Liver (tissue), 9 donors: ENCODE results near the gene COQ9. TPM values are rescaled to one million over a fixed set of nuclear protein-coding genes. Genes with fewer than 3 reads are reported as not detected.
"Not testable (repeated sequence)": the region's sequence is repeated elsewhere in the genome, so short reads cannot be mapped to it uniquely, and the experiment has no call there.

ENCODE experiments used
- DNase-seq: peaks from one replicate; pipeline ENCODE4 v3.0.0-alpha.2; 2017; ENCODE audit warnings: low spot score
- H3K27ac ChIP-seq, 2 donors: one replicate each; pipeline ENCODE4 v1.7.0; 2013; ENCODE audit warnings: inconsistent platforms in 2 of 2, low read length in 2 of 2, control low read depth in 1 of 2, low read depth in 1 of 2, mild to moderate bottlenecking in 1 of 2
- H3K27me3 ChIP-seq, 4 donors: one replicate each; pipeline versions ENCODE4 v1.6.1 to v1.7.0; 2013; ENCODE audit warnings: low read length in 3 of 4, inconsistent platforms in 1 of 4, mild to moderate bottlenecking in 1 of 4, moderate library complexity in 1 of 4; ENCODE audit not compliant: control insufficient read depth in 4 of 4, insufficient read depth in 4 of 4
- H3K36me3 ChIP-seq, 4 donors: one replicate each; pipeline versions ENCODE4 v1.6.1 to v1.7.0; 2013; ENCODE audit warnings: low read length in 3 of 4, mild to moderate bottlenecking in 3 of 4, low read depth in 1 of 4, moderate library complexity in 1 of 4; ENCODE audit not compliant: control insufficient read depth in 4 of 4, insufficient read depth in 3 of 4
- H3K4me1 ChIP-seq, 4 donors: one replicate each; pipeline versions ENCODE4 v1.6.1 to v1.7.0; 2013; ENCODE audit warnings: low read length in 3 of 4, mild to moderate bottlenecking in 3 of 4, moderate library complexity in 1 of 4; ENCODE audit not compliant: control insufficient read depth in 4 of 4, insufficient read depth in 4 of 4
- H3K4me3 ChIP-seq, 3 donors: one replicate each; pipeline versions ENCODE4 v1.6.1 to v1.7.0; 2013; ENCODE audit warnings: low read length in 3 of 3, control low read depth in 1 of 3, low read depth in 1 of 3, mild to moderate bottlenecking in 1 of 3
- H3K9ac ChIP-seq, 2 donors: one replicate each; pipeline ENCODE4 v1.7.0; 2013; ENCODE audit warnings: low read length in 2 of 2, mild to moderate bottlenecking in 2 of 2, moderate library complexity in 2 of 2, control low read depth in 1 of 2, low read depth in 1 of 2
- H3K9me3 ChIP-seq, 4 donors: one replicate each; pipeline versions ENCODE4 v1.6.1 to v1.7.0; 2013; ENCODE audit warnings: low read length in 3 of 4; ENCODE audit not compliant: control insufficient read depth in 4 of 4
- ATF3 ChIP-seq: IDR thresholded peaks from 2 replicates; pipeline ENCODE4 v1.6.1; 2016; ENCODE audit warnings: antibody characterized with exemption
- EGR1 ChIP-seq, 2 donors: IDR thresholded peaks; 2 replicates each; pipeline ENCODE4 v1.6.1; 2016 to 2018; ENCODE audit warnings: antibody characterized with exemption in 2 of 2, low read depth in 2 of 2
- FOXA1 ChIP-seq: IDR thresholded peaks from 2 replicates; pipeline ENCODE4 v1.6.1; 2016; ENCODE audit warnings: antibody characterized with exemption
- FOXA2 ChIP-seq: IDR thresholded peaks from 2 replicates; pipeline ENCODE4 v1.6.1; 2016; ENCODE audit warnings: antibody characterized with exemption
- GABPA ChIP-seq, 2 donors: IDR thresholded peaks in 1 of 2; conservative IDR thresholded peaks in 1 of 2; 2 replicates each; pipeline ENCODE4 v1.6.1; 2016; ENCODE audit warnings: antibody characterized with exemption in 2 of 2, mild to moderate bottlenecking in 1 of 2, moderate library complexity in 1 of 2
- HNF4A ChIP-seq, 2 donors: conservative IDR thresholded peaks; 2 replicates each; pipeline ENCODE4 v1.6.1; 2016; ENCODE audit warnings: antibody characterized with exemption in 2 of 2, mild to moderate bottlenecking in 2 of 2
- HNF4G ChIP-seq: IDR thresholded peaks from 2 replicates; pipeline ENCODE4 v1.6.1; 2016; ENCODE audit warnings: antibody characterized with exemption
- JUND ChIP-seq, 2 donors: IDR thresholded peaks; 2 replicates each; pipeline ENCODE4 v1.6.1; 2016; ENCODE audit warnings: antibody characterized with exemption in 2 of 2
- MAX ChIP-seq: IDR thresholded peaks from 2 replicates; pipeline ENCODE4 v1.6.1; 2016; ENCODE audit warnings: antibody characterized with exemption
- NR2F2 ChIP-seq: IDR thresholded peaks from 2 replicates; pipeline ENCODE4 v1.6.1; 2016; ENCODE audit warnings: antibody characterized with exemption
- RAD21 ChIP-seq, 2 donors: IDR thresholded peaks; 2 replicates each; pipeline ENCODE4 v1.6.1; 2016; ENCODE audit warnings: antibody characterized with exemption in 2 of 2, mild to moderate bottlenecking in 2 of 2
- REST ChIP-seq: IDR thresholded peaks from 2 replicates; pipeline ENCODE4 v1.6.1; 2016; ENCODE audit warnings: antibody characterized with exemption, mild to moderate bottlenecking
- RXRA ChIP-seq, 2 donors: IDR thresholded peaks; 2 replicates each; pipeline ENCODE4 v1.6.1; 2017 to 2018; ENCODE audit warnings: antibody characterized with exemption in 2 of 2, mild to moderate bottlenecking in 1 of 2
- SP1 ChIP-seq: IDR thresholded peaks from 2 replicates; pipeline ENCODE4 v1.6.1; 2018; ENCODE audit warnings: antibody characterized with exemption, mild to moderate bottlenecking
- TAF1 ChIP-seq: conservative IDR thresholded peaks from 2 replicates; pipeline ENCODE4 v1.6.1; 2016; ENCODE audit warnings: antibody characterized with exemption, mild to moderate bottlenecking
- YY1 ChIP-seq: IDR thresholded peaks from 2 replicates; pipeline ENCODE4 v1.6.1; 2016; ENCODE audit warnings: antibody characterized with exemption, mild to moderate bottlenecking
- ZBTB33 ChIP-seq: IDR thresholded peaks from 2 replicates; pipeline ENCODE4 v1.6.1; 2016; ENCODE audit warnings: antibody characterized with exemption
- WGBS: extraction: QIAGEN DNeasy Blood & Tissue Kit; methylation state at CpG from one replicate; pipeline ENCODE4 v1.1.7; 2013; 5-methylcytosine and 5-hydroxymethylcytosine counted together
- polyA plus RNA-seq, 2 donors: library from polyadenylated mRNA; stranded (reverse) in 1 of 2; unstranded in 1 of 2; fragments of 200-250 nt in 1 of 2; fragments of >200 nt in 1 of 2; fragmentation: Nextera tagmentation in 1 of 2; extraction: Ambion mirVana in 1 of 2; gene quantifications; one replicate each; pipeline versions ENCODE4 v1.2.1 to v1.2.3, GENCODE V29; 2013 to 2015
- total RNA-seq, 2 donors: library from RNA; depleted of rRNA; stranded (reverse); fragments of >200 nt; gene quantifications; one replicate each; pipeline ENCODE4 v1.2.3, GENCODE V29; 2014
- donor health status: healthy.
- donor health status: healthy.
- donor health status: healthy.
- donor health status: healthy.
- donor health status: healthy.

Gene COQ9
- total RNA-seq (10 to 100 TPM; 21.0 to 81.5 TPM), polyA plus RNA-seq (10 to 100 TPM; 50.2 to 65.8 TPM)

GRCh38 chr16:57447186-57447962 lies at the start of gene COQ9, which contains the start of gene CIAPIN1:
COQ9 (plus strand) TSS chr16:57447479; CDS start chr16:57447506, 27 bp downstream.
CIAPIN1 (minus strand) TSS chr16:57447385; CDS start chr16:57440928, 6,457 bp downstream.
- no peaks in the 10 kb centered on the region for H3K9me3 ChIP-seq
- DNase-seq: peak; percentile 90
- H3K4me1 ChIP-seq: peaks cover 4 to 26% (median 16%) of the 10 kb centered on the region in 4 donors
- peak within 1 kb of the TSS; percentile 84 to 92 for H3K9ac ChIP-seq
- H3K36me3 ChIP-seq: peaks cover 0 to 19% (median 10%) of the 10 kb centered on the region in 4 donors
- peak within 1 kb of the TSS; percentile 88 to 97 (median 90) for H3K4me3 ChIP-seq
- TF ChIP-seq NR2F2: no peak
- TF ChIP-seq HNF4A (conservative IDR thresholded peaks at IDR 0.05): peak in 1 of 2 donors; percentile 11
- TF ChIP-seq ZBTB33: peak; percentile 99
- TF ChIP-seq MAX: no peak
- peak; percentile 82 for TF ChIP-seq REST
- TF ChIP-seq ATF3: no peak
- no peak for TF ChIP-seq FOXA1
- TF ChIP-seq JUND (IDR thresholded peaks at IDR 0.05): no peak
- no peak for TF ChIP-seq FOXA2
- no peak for TF ChIP-seq RXRA (IDR thresholded peaks at IDR 0.05)
- no peak for TF ChIP-seq SP1
- TF ChIP-seq TAF1: peak; percentile 85
- peak; percentile 99 for TF ChIP-seq YY1
- TF ChIP-seq EGR1 (IDR thresholded peaks at IDR 0.05; ENCODE audit: low read depth in 2 of 2): no peak
- TF ChIP-seq GABPA (IDR thresholded peaks at IDR 0.05 in 1 of 2, conservative IDR thresholded peaks at IDR 0.05 in 1 of 2): peak; percentile 46 to 93
- peak in 1 of 2 donors; percentile 6 for TF ChIP-seq RAD21 (IDR thresholded peaks at IDR 0.05)
- no peak for TF ChIP-seq HNF4G
- no peaks in the 10 kb centered on the region for H3K27me3 ChIP-seq
- WGBS: under 1% methylated on average over 68 of the region's 68 CpGs
- peak within 1 kb of the TSS; percentile 83 to 96 for H3K27ac ChIP-seq

GRCh38 chr16:57397493-57397892 lies 49.8 kb upstream of the COQ9 start:
- not testable (repeated sequence) for H3K4me3 ChIP-seq, H3K9me3 ChIP-seq, H3K9ac ChIP-seq, DNase-seq, H3K27ac ChIP-seq, H3K4me1 ChIP-seq, H3K36me3 ChIP-seq, H3K27me3 ChIP-seq
- WGBS: 98% methylated on average over 4 of the region's 4 CpGs
